Esophagus squamous epithelium (tissue), 4 donors: Measurements from ENCODE around the gene CDKAL1.
"Not testable (repeated sequence)": the region's sequence is repeated elsewhere in the genome, so short reads cannot be mapped to it uniquely, and the experiment has no call there.

ENCODE experiments used
- CTCF ChIP-seq, 6 experiments: fragments of 450-650 bp in 4 of 6; fragments of 200-600 bp in 2 of 6; sonication (generic) in 2 of 6; IDR thresholded peaks; one replicate each; pipeline ENCODE4 v1.5.1; 2016 to 2019; ENCODE audit warnings: antibody characterized with exemption in 6 of 6, mild to moderate bottlenecking in 4 of 6, moderate library complexity in 4 of 6
- POLR2A ChIP-seq, 4 donors: fragments of 450-650 bp; IDR thresholded peaks; one replicate each; pipeline ENCODE4 v1.6.1; 2017; ENCODE audit warnings: antibody characterized with exemption in 4 of 4, mild to moderate bottlenecking in 4 of 4, moderate library complexity in 3 of 4

- TF ChIP-seq CTCF, POLR2A (IDR thresholded peaks at IDR 0.05): not testable (repeated sequence)
Observed at GRCh38 chr6:20732362-20732761, 198.1 kb downstream of the CDKAL1 start.
